ENCODE data around the gene COL24A1. TPM values are rescaled to one million over a fixed set of nuclear protein-coding genes. Genes with fewer than 3 reads are reported as not detected.
A peak's percentile ranks its signal among the peaks of the same experiment; 100 is the strongest.

The COL24A1 gene
- total and polyA plus RNA-seq, 2 of the 8 experiments (the other 6 are each of a cell fraction or from before 2014, with no cell fraction given): 0.23 to 1.1 TPM

- Histone ChIP-seq H3K4me3 (ENCODE audit: extremely low read depth in 1 of 4, insufficient read depth in 2 of 4, low read depth in 3 of 4, low read length in 4 of 4) (no peak overlapping the region), H4K8ac (ENCODE audit: extremely low read depth, insufficient read depth, low read length) (no peak overlapping the region), H4K91ac (replicated peaks; ENCODE audit: insufficient read length, low read length) (no peak overlapping the region), H2AK5ac (ENCODE audit: low read depth, low read length) (no peak overlapping the region), H3K9me3 (ENCODE audit: insufficient read depth in 2 of 2, low read depth in 1 of 2, low read length in 1 of 2) (no peaks in the 10 kb centered on the region), H3K36me3 (ENCODE audit: control insufficient read depth in 2 of 4, insufficient read depth in 4 of 4, low read length in 3 of 4) (no peaks in the 10 kb centered on the region), H3K27ac (ENCODE audit: low read depth, low read length) (no peak overlapping the region), H4K20me1 (replicated peaks in 1 of 2; ENCODE audit: control insufficient read depth in 1 of 2, insufficient read depth in 2 of 2, low read length in 2 of 2) (peaks cover 0 to 2% of the 10 kb centered on the region in 2 experiments), H3K18ac (ENCODE audit: extremely low read depth, low read length) (no peak overlapping the region), H2BK120ac (replicated peaks; ENCODE audit: low read depth, low read length) (no peak overlapping the region), H3K4me2 (ENCODE audit: insufficient read depth in 1 of 2, low read depth in 2 of 2, low read length in 2 of 2) (no peak overlapping the region), H3K79me2 (ENCODE audit: control insufficient read depth in 1 of 2, insufficient read depth in 2 of 2, low read length in 2 of 2) (no peaks in the 10 kb centered on the region), H2BK12ac (ENCODE audit: low read depth, low read length) (no peak overlapping the region), H3K79me1 (ENCODE audit: low read depth, low read length) (no peaks in the 10 kb centered on the region), H3K4me1 (replicated peaks in 1 of 4; ENCODE audit: control insufficient read depth in 3 of 4, insufficient read depth in 4 of 4, low read length in 3 of 4) (no peaks in the 10 kb centered on the region), H3K27me3 (replicated peaks in 1 of 4; ENCODE audit: control insufficient read depth in 3 of 4, extremely low read depth in 1 of 4, insufficient read depth in 3 of 4, low read length in 3 of 4) (no peaks in the 10 kb centered on the region), H2BK15ac (ENCODE audit: low read length) (no peak overlapping the region), H2BK20ac (ENCODE audit: low read length) (no peak overlapping the region), H3K9ac (replicated peaks in 1 of 4; ENCODE audit: extremely low read depth in 1 of 4, low read depth in 3 of 4, low read length in 3 of 4) (no peak overlapping the region), H3K23ac (ENCODE audit: insufficient read length) (no peak overlapping the region), H4K5ac (ENCODE audit: insufficient read length, low read depth, low read length) (no peak overlapping the region), H2BK5ac (ENCODE audit: low read depth, low read length) (no peak overlapping the region), H3K4ac (replicated peaks; ENCODE audit: insufficient read length, low read depth, low read length) (no peak overlapping the region), H3K14ac (ENCODE audit: insufficient read length) (no peak overlapping the region), H3K23me2 (ENCODE audit: low read depth, low read length) (no peaks in the 10 kb centered on the region), H3K56ac (replicated peaks; ENCODE audit: insufficient read length, low read depth, low read length) (no peak overlapping the region), H2AFZ (ENCODE audit: low read length) (no peak overlapping the region)
- TF ChIP-seq, protein P1, sequence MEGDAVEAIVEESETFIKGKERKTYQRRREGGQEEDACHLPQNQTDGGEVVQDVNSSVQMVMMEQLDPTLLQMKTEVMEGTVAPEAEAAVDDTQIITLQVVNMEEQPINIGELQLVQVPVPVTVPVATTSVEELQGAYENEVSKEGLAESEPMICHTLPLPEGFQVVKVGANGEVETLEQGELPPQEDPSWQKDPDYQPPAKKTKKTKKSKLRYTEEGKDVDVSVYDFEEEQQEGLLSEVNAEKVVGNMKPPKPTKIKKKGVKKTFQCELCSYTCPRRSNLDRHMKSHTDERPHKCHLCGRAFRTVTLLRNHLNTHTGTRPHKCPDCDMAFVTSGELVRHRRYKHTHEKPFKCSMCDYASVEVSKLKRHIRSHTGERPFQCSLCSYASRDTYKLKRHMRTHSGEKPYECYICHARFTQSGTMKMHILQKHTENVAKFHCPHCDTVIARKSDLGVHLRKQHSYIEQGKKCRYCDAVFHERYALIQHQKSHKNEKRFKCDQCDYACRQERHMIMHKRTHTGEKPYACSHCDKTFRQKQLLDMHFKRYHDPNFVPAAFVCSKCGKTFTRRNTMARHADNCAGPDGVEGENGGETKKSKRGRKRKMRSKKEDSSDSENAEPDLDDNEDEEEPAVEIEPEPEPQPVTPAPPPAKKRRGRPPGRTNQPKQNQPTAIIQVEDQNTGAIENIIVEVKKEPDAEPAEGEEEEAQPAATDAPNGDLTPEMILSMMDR (IDR thresholded peaks at IDR 0.05; ENCODE audit: control extremely low read depth in 1 of 3, insufficient read depth in 1 of 3, low read depth in 1 of 3, low read length in 3 of 3): peak in 1 of 3 experiments; percentile 38; a peak in 2 of 4 replicates
- 0 out of 4 replicates have a peak, but pooled peaks of 1 of the 2 experiments have one; percentile 12 for TF ChIP-seq RAD21 (IDR thresholded peaks at IDR 0.05 in 1 of 2, conservative IDR thresholded peaks at IDR 0.05 in 1 of 2; ENCODE audit: low read depth in 2 of 2, low read length in 2 of 2)
- TF ChIP-seq BACH1 (IDR thresholded peaks at IDR 0.05; ENCODE audit: low read length): no peak
- ChIA-PET CTCF (ENCODE audit: partially characterized antibody) (interaction anchor here (0.7 kb wide), 1 partner anchor 34 kb away, joined by 5 read pairs; no protein-coding TSS in a partner anchor), POLR2A (ENCODE audit: partially characterized antibody) (no interaction called here)
- DNase-seq (ENCODE audit: low read depth in 1 of 2, low spot score in 2 of 2): no peak
- FAIRE-seq: no peak
Observed at GRCh38 chr1:86082183-86082582, 74.4 kb downstream of the COL24A1 start.

All from H1 (cell line).